ES-I3 (cell line): ENCODE data around the gene LRRC4C.

ENCODE experiments used
- H3K36me3 ChIP-seq: 2 replicates; pipeline ENCODE4 v1.6.1; 2013; ENCODE audit warnings: mild to moderate bottlenecking, low read length, control low read depth, moderate library complexity; ENCODE audit not compliant: insufficient read depth
- H3K4me1 ChIP-seq: 2 replicates; pipeline ENCODE4 v1.6.1; 2013; ENCODE audit warnings: mild to moderate bottlenecking, control low read depth, low read length; ENCODE audit not compliant: insufficient read depth
- H3K9ac ChIP-seq: 2 replicates; pipeline ENCODE4 v1.6.1; 2013; ENCODE audit warnings: low read depth, mild to moderate bottlenecking, low read length, moderate library complexity
- H3K9me3 ChIP-seq: 2 replicates; pipeline ENCODE4 v1.6.1; 2013; ENCODE audit warnings: mild to moderate bottlenecking, low read length, moderate library complexity; ENCODE audit not compliant: control insufficient read depth, insufficient read depth

LRRC4C gene

GRCh38 chr11:40094954-40095353 is 1364.5 kb downstream of the LRRC4C start:
- Histone ChIP-seq H3K4me1 (no peaks in the 10 kb centered on the region), H3K9me3 (no peaks in the 10 kb centered on the region), H3K36me3 (no peaks in the 10 kb centered on the region), H3K9ac (no peak overlapping the region)

- Histone ChIP-seq H3K9me3 (no peaks in the 10 kb centered on the region), H3K36me3 (no peaks in the 10 kb centered on the region), H3K4me1 (no peaks in the 10 kb centered on the region), H3K9ac (no peak overlapping the region)
These were observed 1379.0 kb downstream of the LRRC4C start for GRCh38 chr11:40080434-40080833.
